A673 (cell line): Measurements from ENCODE around the gene LAMP5. TPM values are rescaled to one million over a fixed set of nuclear protein-coding genes. Genes with fewer than 3 reads are reported as not detected.

Experiments used
- BruUV-seq: library from RNA; stranded (reverse); fragments of 400-500 nt; replicated peaks from 2 replicates; lab custom pipeline; 2021; lab: Mats Ljungman, UMichigan
- CTCF ChIA-PET: fragments of 300-600 bp; sonication (Branson Sonifier 250); formaldehyde crosslinking; loops from one replicate; lab custom pipeline; 2022; ENCODE audit warnings: antibody characterized with exemption; lab: Charles Lee
- POLR2A ChIA-PET: fragments of 300-600 bp; sonication (Branson Sonifier 250); formaldehyde crosslinking; loops from one replicate; lab custom pipeline; 2022; ENCODE audit warnings: antibody characterized with exemption; ENCODE audit not compliant: low non-redundant PET; lab: Charles Lee
- DNase-seq: peaks from one replicate; pipeline ENCODE4 v3.0.0-alpha.2; 2015; ENCODE audit warnings: low spot score
- H3K27ac ChIP-seq: fragments of 200-600 bp; sonication (generic); 2 replicates; pipeline ENCODE4 v1.5.1; 2016; ENCODE audit warnings: mixed run types, low read depth, mild to moderate bottlenecking, mixed read lengths, antibody characterized with exemption, low read length; ENCODE audit not compliant: poor library complexity, severe bottlenecking
- H3K27me3 ChIP-seq: fragments of 200-600 bp; sonication (generic); replicated peaks from 2 replicates; pipeline ENCODE4 v1.6.1; 2017; ENCODE audit warnings: mixed run types, low read depth, mild to moderate bottlenecking, mixed read lengths, antibody characterized with exemption, low read length; ENCODE audit not compliant: insufficient read depth, poor library complexity
- H3K36me3 ChIP-seq: fragments of 200-600 bp; sonication (generic); 2 replicates; pipeline ENCODE4 v1.6.1; 2016; ENCODE audit warnings: mixed run types, mild to moderate bottlenecking, mixed read lengths, antibody characterized with exemption, low read length; ENCODE audit not compliant: insufficient read depth, poor library complexity, severe bottlenecking
- H3K4me1 ChIP-seq: fragments of 200-600 bp; sonication (generic); 2 replicates; pipeline ENCODE4 v1.6.1; 2017; ENCODE audit warnings: mixed run types, mild to moderate bottlenecking, mixed read lengths, antibody characterized with exemption, low read length; ENCODE audit not compliant: insufficient read depth, poor library complexity, severe bottlenecking
- H3K4me3 ChIP-seq: fragments of 200-600 bp; sonication (generic); 2 replicates; pipeline ENCODE4 v1.5.1; 2016; ENCODE audit warnings: low read depth, mixed run types, mild to moderate bottlenecking, mixed read lengths, low read length; ENCODE audit not compliant: poor library complexity, severe bottlenecking
- H3K9me3 ChIP-seq: fragments of 200-600 bp; sonication (generic); 2 replicates; pipeline ENCODE4 v1.6.1; 2016; ENCODE audit warnings: mixed run types, low read depth, mild to moderate bottlenecking, mixed read lengths, antibody characterized with exemption, low read length; ENCODE audit not compliant: poor library complexity, severe bottlenecking
- CTCF ChIP-seq: fragments of 300-800, 200-600 bp; sonication (generic); conservative IDR thresholded peaks from 2 replicates; pipeline ENCODE4 v1.5.1; 2017; ENCODE audit warnings: low read depth, mild to moderate bottlenecking, antibody characterized with exemption, low read length, moderate library complexity, mixed read lengths
- EZH2 ChIP-seq: fragments of 200-600 bp; sonication (generic); IDR thresholded peaks from 2 replicates; pipeline ENCODE4 v1.6.1; 2017; ENCODE audit warnings: borderline replicate concordance, low read depth, mild to moderate bottlenecking, mixed read lengths, antibody characterized with exemption, low read length; ENCODE audit not compliant: poor library complexity, severe bottlenecking
- intact Hi-C: fragments of 100-400 bp; cut with micrococcal nuclease; formaldehyde crosslinking; loops from one replicate; pipeline ENCODE4 v1.10.0; 2022; ENCODE audit not compliant: unreplicated experiment
- total RNA-seq: library from RNA; stranded (reverse); gene quantifications from 2 replicates; pipeline ENCODE4 v1.2.3, GENCODE V29; 2021

The LAMP5 gene
- total RNA-seq, 1 experiment from 2014 or later: not detected

GRCh38 chr20:9506280-9506821 is 8.0 kb upstream of the LAMP5 start:
- Histone ChIP-seq H3K4me3 (no peak overlapping the region), H3K27me3 (peaks cover 29% of the 10 kb centered on the region), H3K36me3 (no peaks in the 10 kb centered on the region), H3K4me1 (no peaks in the 10 kb centered on the region), H3K27ac (no peak overlapping the region), H3K9me3 (no peaks in the 10 kb centered on the region)
- TF ChIP-seq CTCF (no peak), EZH2 (no peak)
- DNase-seq: no peak
- BruUV-seq: no TSS peak
- ChIA-PET POLR2A (no interaction called here), CTCF (no interaction called here)
- intact Hi-C loops: no loop called here

- intact Hi-C loops: no loop called here
- ChIA-PET POLR2A (no interaction called here), CTCF (no interaction called here)
- TF ChIP-seq CTCF (no peak), EZH2 (no peak)
- no TSS peak for BruUV-seq
- Histone ChIP-seq H3K27me3 (peaks cover 33% of the 10 kb centered on the region), H3K27ac (no peak overlapping the region), H3K4me3 (no peak overlapping the region), H3K4me1 (no peaks in the 10 kb centered on the region), H3K9me3 (no peaks in the 10 kb centered on the region), H3K36me3 (no peaks in the 10 kb centered on the region)
- no peak for DNase-seq
These were observed 7.4 kb upstream of the LAMP5 start for GRCh38 chr20:9506964-9507369.

GRCh38 chr20:9507544-9508239 is 6.7 kb upstream of the LAMP5 start:
- ChIA-PET CTCF (no interaction called here), POLR2A (no interaction called here)
- no peak for TF ChIP-seq CTCF
- TF ChIP-seq EZH2: no peak
- Histone ChIP-seq H3K9me3 (no peaks in the 10 kb centered on the region), H3K4me1 (no peaks in the 10 kb centered on the region), H3K4me3 (no peak overlapping the region), H3K27me3 (peaks cover 41% of the 10 kb centered on the region), H3K27ac (no peak overlapping the region), H3K36me3 (no peaks in the 10 kb centered on the region)
- intact Hi-C loops: no loop called here
- DNase-seq: no peak
- BruUV-seq: no TSS peak
